MCF 10A (cell line): ENCODE results near the gene TUBGCP2. TPM values are rescaled to one million over a fixed set of nuclear protein-coding genes. Genes with fewer than 3 reads are reported as not detected.

Experiments used
- BruUV-seq: library from RNA; stranded (reverse); fragments of 400-500 nt; replicated peaks from 2 replicates; lab custom pipeline; 2021; lab: Mats Ljungman, UMichigan
- CTCF ChIA-PET: fragments of 300-600 bp; sonication (Branson Sonifier 250); formaldehyde crosslinking; extraction: SDS; loops from one replicate; lab custom pipeline; 2021; ENCODE audit warnings: antibody characterized with exemption, inconsistent platforms; lab: Yijun Ruan, JAX
- POLR2A ChIA-PET: fragments of 300-600, 350-650 bp; sonication (Branson Sonifier 250); formaldehyde crosslinking; extraction: SDS; loops from one replicate; lab custom pipeline; 2020; ENCODE audit warnings: antibody characterized with exemption, inconsistent platforms; lab: Yijun Ruan, JAX
- DNase-seq: peaks from one replicate; pipeline ENCODE4 v3.0.0-alpha.2; 2018; ENCODE audit not compliant: unreplicated experiment
- H3K27ac Mint-ChIP-seq: one replicate; pipeline ENCODE4 v1.8.0; 2022; ENCODE audit warnings: mild to moderate bottlenecking, low read depth, mixed read lengths; ENCODE audit not compliant: unreplicated experiment
- H3K27me3 Mint-ChIP-seq: one replicate; pipeline ENCODE4 v1.8.0; 2022; ENCODE audit warnings: mixed read lengths; ENCODE audit not compliant: insufficient read depth, unreplicated experiment
- H3K36me3 Mint-ChIP-seq: one replicate; pipeline ENCODE4 v1.8.0; 2022; ENCODE audit warnings: mild to moderate bottlenecking, moderate library complexity, mixed read lengths; ENCODE audit not compliant: insufficient read depth, unreplicated experiment
- H3K4me1 Mint-ChIP-seq: one replicate; pipeline ENCODE4 v1.8.0; 2022; ENCODE audit warnings: mixed read lengths; ENCODE audit not compliant: insufficient read depth, unreplicated experiment
- H3K4me3 Mint-ChIP-seq: one replicate; pipeline ENCODE4 v1.8.0; 2022; ENCODE audit warnings: mild to moderate bottlenecking, moderate library complexity, mixed read lengths; ENCODE audit not compliant: unreplicated experiment
- H3K9me3 Mint-ChIP-seq: one replicate; pipeline ENCODE4 v1.8.0; 2022; ENCODE audit warnings: mixed read lengths; ENCODE audit not compliant: unreplicated experiment
- intact Hi-C: fragments of 100-400 bp; cut with micrococcal nuclease; formaldehyde crosslinking; loops from 2 replicates; pipeline ENCODE4 v1.14.1; 2022
- total RNA-seq: library from RNA; stranded (reverse); gene quantifications from 2 replicates; pipeline ENCODE4 v1.2.3, GENCODE V29; 2022
- TF ChIP-seq, protein P1 (sequence below): fragments of 200-600 bp; IDR thresholded peaks from one replicate; pipeline ENCODE4 v1.8.0; 2022; ENCODE audit warnings: antibody characterized with exemption, mild to moderate bottlenecking; ENCODE audit not compliant: unreplicated experiment

The TUBGCP2 gene
- total RNA-seq, 1 experiment from 2014 or later, result 95.9 TPM

DNA sequence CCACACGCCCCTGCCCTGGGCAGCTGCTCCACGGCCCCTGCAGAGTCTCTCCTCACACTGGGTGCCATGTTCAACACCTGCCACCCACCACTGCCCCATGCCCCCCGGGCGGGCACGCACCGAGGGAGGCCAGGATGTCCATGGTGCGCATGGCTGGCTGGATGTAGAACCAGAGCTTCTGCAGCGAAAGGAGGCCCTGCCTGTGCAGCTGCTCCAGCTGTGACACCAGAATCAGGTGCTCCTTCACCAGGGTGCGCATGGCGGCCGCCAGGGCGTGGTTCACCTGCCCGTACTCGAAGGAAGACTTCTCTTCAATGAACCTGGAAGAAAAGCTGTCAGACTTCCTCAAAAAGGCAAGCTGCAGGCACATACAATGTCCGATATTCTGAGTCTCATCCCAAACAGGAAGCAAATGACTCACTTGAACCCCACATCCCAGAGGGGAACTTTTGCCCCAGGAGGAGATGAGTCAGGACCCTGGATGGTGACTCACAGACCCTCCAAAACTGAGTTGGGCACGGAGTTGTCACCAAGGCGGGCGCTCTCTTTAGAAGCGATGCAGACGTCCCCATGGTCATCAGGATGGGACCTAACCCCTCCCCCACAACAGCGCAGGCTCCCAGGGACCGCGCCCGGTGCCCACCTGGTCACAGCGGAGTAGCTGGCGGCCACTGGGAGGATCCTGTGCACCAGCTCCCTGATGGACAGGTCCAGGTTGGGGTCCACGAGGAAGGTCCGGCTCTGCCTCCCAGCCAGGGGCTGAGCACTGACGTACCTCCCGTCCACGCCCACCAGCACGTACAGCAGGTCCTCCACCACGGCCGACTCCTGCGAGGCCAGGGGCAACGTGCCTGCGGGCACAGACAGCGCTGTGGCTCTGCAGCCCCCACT lies 15.5 kb downstream of the TUBGCP2 start:
- Mint-ChIP-seq H3K27me3 (no peaks in the 10 kb centered on the region), H3K4me1 (peaks cover 4% of the 10 kb centered on the region), H3K27ac (no peak overlapping the region), H3K36me3 (peaks cover 87% of the 10 kb centered on the region), H3K4me3 (no peak overlapping the region), H3K9me3 (no peaks in the 10 kb centered on the region)
- intact Hi-C loops, result no loop called here
- POLR2A ChIA-PET, result interaction anchor here (0.9 to 1.2 kb wide), 2 partner anchors 15 to 18 kb away, joined by 4 read pairs; no protein-coding TSS in a partner anchor
- TF ChIP-seq, protein P1, sequence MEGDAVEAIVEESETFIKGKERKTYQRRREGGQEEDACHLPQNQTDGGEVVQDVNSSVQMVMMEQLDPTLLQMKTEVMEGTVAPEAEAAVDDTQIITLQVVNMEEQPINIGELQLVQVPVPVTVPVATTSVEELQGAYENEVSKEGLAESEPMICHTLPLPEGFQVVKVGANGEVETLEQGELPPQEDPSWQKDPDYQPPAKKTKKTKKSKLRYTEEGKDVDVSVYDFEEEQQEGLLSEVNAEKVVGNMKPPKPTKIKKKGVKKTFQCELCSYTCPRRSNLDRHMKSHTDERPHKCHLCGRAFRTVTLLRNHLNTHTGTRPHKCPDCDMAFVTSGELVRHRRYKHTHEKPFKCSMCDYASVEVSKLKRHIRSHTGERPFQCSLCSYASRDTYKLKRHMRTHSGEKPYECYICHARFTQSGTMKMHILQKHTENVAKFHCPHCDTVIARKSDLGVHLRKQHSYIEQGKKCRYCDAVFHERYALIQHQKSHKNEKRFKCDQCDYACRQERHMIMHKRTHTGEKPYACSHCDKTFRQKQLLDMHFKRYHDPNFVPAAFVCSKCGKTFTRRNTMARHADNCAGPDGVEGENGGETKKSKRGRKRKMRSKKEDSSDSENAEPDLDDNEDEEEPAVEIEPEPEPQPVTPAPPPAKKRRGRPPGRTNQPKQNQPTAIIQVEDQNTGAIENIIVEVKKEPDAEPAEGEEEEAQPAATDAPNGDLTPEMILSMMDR, result no peak
- DNase-seq, result peak; percentile 93
- no TSS peak for BruUV-seq
- CTCF ChIA-PET, result interaction anchor here (0.7 to 1.6 kb wide), 5 partner anchors 9 to 36 kb away, joined by 3 to 11 read pairs (median 3); no protein-coding TSS in a partner anchor

DNA sequence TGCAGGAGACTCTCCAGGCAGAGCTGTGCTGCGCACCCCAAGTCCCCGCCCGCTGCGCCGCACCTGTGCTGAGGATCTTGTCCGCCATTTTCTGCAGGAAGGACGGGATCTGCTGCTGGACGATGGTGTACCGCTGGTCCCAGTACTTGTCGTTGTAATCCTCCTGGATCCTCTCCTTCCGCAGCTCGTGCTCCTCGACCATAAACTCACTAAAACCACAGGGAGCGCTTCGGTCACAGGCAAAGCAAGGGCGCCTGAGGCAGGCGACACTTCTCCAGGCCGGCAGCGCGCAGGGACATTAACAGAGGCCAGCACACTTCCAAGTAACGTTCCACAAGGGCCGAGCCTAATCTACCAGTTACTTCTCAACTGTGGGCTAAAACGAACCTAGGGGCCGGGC lies 18.9 kb downstream of the TUBGCP2 start:
- POLR2A ChIA-PET, result no interaction called here
- TF ChIP-seq, protein P1, result no peak
- BruUV-seq, result no TSS peak
- Mint-ChIP-seq H3K27me3 (no peaks in the 10 kb centered on the region), H3K4me3 (no peak overlapping the region), H3K9me3 (no peaks in the 10 kb centered on the region), H3K36me3 (peaks cover 85% of the 10 kb centered on the region), H3K4me1 (peaks cover 3% of the 10 kb centered on the region), H3K27ac (no peak overlapping the region)
- intact Hi-C loops, result no loop called here
- CTCF ChIA-PET, result no interaction called here
- DNase-seq, result no peak

DNA sequence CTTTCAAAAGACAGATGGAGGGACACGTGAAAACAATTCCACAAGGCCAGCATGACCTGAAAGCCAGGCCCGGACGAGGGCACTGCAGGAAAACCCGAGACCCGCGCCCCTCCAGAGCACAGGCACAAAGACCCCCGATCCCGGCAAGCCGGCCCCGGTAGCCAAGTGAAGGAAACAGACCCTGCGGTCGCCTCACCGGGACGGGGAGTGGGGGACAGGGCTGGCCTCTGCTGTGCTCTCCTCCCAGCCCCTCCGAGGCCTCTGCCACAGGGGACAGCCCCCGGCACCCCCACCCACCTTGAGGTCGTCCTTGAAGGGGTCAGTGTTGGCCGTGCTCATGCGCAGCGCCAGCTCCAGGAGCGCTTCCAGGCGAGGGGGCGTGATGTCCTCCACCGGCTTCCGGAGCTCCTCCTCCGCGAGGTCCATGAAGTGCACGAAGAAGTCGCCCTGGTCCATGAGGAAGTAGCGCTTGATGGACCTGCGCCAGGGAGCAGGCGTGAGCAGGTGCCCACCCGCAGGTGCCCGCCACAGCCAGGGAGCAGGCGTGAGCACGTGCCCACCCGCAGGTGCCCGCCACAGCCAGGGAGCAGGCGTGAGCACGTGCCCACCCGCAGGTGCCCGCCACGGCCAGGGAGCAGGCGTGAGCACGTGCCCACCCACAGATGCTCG lies 20.7 kb downstream of the TUBGCP2 start:
- no peak for DNase-seq
- Mint-ChIP-seq H3K4me3 (no peak overlapping the region), H3K9me3 (no peaks in the 10 kb centered on the region), H3K27me3 (no peaks in the 10 kb centered on the region), H3K27ac (no peak overlapping the region), H3K4me1 (no peaks in the 10 kb centered on the region), H3K36me3 (peaks cover 79% of the 10 kb centered on the region)
- no TSS peak for BruUV-seq
- ChIA-PET CTCF (interaction anchor here (0.6 to 2.0 kb wide), 6 partner anchors 9 to 243 kb away, joined by 3 to 14 read pairs (median 4); no protein-coding TSS in a partner anchor), POLR2A (no interaction called here)
- TF ChIP-seq, protein P1, result no peak
- intact Hi-C loops, result no loop called here

DNA sequence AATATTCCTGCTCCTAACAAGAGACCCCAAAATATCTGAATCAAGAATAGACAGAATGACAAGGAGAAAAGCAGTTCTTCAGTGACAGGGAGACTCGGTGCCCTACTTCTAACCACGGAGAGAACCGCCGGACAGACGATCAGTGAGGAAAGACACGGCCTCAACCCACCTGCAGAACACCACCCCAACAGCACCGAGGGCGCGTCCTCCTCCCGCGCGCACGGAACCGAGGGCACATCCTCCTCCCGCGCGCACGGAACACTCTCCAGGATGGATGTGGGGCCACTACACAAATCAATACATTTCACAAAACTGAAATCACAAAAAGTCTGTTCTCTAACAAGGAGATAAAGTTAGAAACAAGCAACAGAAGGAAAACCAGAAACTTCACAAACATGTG lies 22.3 kb downstream of the TUBGCP2 start:
- ChIA-PET CTCF (interaction anchor here (0.5 to 0.9 kb wide), 3 partner anchors 8 to 448 kb away, joined by 3 to 4 read pairs (median 4); no protein-coding TSS in a partner anchor), POLR2A (no interaction called here)
- no peak overlapping the region for H3K4me3 Mint-ChIP-seq
- H3K36me3 Mint-ChIP-seq, result peaks cover 79% of the 10 kb centered on the region
- intact Hi-C loops, result no loop called here
- H3K27ac Mint-ChIP-seq, result peak overlapping the region; percentile 66
- TF ChIP-seq, protein P1, result no peak
- BruUV-seq, result TSS peak; percentile 29
- H3K9me3 Mint-ChIP-seq, result no peaks in the 10 kb centered on the region
- no peaks in the 10 kb centered on the region for H3K4me1 Mint-ChIP-seq
- no peak for DNase-seq
- no peaks in the 10 kb centered on the region for H3K27me3 Mint-ChIP-seq
